ENCODE measurements around the gene RAF1.

RAF1 gene

GRCh38 chr3:12591456-12591855, 72.5 kb downstream of the RAF1 start:
- DNase-seq (ENCODE audit: low read depth), result no peak

DNA sequence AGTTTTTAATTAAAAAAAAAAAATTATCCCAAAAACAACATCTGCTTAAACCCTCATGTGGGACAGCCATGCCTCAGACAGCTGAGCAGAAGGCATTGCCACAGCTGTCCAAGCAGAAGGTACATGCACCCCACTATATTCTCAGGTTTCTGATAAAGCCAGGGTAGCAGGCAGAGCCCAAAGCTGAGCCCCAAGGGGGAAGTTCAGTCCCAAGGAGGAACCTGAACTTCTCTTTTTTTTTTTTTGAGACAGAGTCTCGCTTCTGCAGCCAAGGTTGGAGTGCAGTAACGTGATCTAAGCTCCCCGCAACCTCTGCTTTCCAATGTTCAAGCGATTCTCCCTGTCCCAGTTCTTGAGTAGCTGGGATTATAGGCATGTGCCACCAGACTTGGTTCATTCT, 73.8 kb downstream of the RAF1 start:
- no peak for DNase-seq (ENCODE audit: low read depth)

DNA sequence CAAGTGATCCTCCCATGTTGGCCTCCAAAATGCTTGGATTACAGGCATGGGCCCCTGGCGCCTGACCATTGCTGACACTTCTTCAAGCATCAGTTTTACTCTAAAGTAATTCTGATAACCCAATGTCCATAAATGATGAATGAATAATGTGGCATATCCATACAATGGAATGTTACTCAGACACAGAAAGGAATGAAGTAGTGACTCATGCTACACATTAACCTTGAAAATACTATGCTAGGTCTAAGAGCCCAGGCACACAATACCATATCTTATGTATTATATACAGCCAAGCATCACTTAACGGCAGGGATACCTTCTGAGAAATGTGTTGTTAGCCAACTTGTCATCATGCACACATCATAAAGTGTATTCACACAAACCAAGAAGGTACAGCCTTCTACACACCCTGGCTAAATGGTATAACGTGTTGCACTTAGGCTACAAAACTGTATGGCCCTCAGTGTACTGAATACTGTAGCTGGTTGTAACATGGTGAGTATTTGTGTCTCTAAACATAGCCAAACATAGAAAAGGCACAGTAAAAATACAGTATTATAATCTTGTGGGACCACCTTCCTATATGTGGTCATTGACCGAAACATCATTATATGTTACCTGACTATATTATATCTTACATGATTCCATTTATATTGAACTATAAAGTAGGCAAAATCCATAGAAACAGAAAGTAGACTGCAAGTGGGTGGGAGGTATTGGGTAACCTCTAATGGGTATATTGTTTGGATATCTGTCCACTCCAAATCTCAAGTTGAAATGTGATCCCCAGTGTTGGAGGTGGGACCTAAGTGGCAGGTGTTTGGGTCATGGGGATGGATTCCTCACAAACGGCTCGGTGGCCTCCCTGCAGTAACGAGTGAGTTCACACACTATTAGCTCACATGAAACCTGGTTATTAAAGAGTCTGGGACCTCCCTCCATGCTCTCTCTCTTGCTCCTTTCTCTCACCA, 75.6 kb downstream of the RAF1 start:
- DNase-seq (ENCODE audit: low read depth), result no peak

DNA sequence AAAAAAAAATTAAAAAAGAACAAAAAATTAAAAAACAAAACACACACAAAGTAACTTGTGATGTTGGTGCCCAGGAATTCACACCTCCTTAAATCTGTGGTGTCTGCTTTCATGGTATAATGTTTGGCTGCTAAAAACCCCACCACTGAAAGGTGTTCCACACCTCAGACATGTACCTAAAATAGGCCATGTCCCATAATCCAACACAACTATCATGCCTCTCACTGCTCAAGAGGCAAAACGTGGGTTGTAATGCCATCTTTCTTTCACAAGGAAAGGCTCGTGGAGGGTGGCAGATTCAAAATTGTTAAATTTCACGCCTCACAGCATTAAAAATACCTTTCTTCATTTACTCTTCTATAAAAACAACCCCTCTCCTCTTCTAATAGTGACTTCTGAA, 77.5 kb downstream of the RAF1 start:
- DNase-seq (ENCODE audit: low read depth), result no peak

GRCh38 chr3:12585970-12586369, 77.9 kb downstream of the RAF1 start:
- no peak for DNase-seq (ENCODE audit: low read depth)

- no peak for DNase-seq (ENCODE audit: low read depth)
Observed at GRCh38 chr3:12585181-12585580, 78.7 kb downstream of the RAF1 start.

DNA sequence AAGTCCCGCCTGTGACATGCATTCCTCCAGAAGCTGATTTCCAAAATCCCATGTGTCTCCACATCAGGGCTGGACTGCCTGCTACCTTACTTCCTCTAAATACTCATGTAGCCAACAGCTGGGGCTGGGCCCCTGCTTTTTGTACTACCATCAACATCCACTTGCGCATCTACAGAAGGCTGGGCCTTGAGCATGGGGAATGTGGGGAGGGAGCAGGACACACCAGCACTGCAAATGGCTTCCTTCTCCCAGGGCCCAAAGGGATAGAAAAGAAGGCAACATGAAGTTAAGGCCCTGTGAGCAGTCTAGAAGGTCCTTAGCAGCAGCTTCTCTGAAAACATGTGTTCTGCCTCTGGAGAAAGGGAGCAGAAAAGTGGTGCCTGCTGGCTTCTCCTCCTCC, 79.8 kb downstream of the RAF1 start:
- no peak for DNase-seq (ENCODE audit: low read depth)

GRCh38 chr3:12583280-12583679, 80.6 kb downstream of the RAF1 start:
- no peak for DNase-seq (ENCODE audit: low read depth)

DNA sequence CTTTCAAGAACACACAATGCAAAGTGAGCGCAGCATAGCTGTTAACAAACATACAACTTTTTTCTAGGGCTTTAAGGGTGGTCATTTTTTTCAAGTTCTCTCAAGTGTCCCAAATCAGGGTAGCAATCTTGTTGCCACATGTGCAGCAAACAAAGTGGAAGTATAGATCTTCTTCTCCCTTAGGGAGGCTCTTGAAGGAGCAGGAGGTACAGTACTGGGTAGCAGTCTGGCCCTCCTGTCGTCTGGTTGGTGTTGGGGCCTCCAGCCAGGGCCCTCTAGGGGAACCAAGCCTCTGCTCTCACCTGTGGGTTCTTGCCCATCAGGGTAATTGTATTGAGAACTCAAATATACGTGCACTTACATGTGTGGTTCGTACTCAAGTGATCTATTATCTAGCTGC, 81.2 kb downstream of the RAF1 start:
- no peak for DNase-seq (ENCODE audit: low read depth)

GRCh38 chr3:12579905-12580304, 84.0 kb downstream of the RAF1 start:
- DNase-seq (ENCODE audit: low read depth), result no peak

GRCh38 chr3:12579456-12579855, 84.5 kb downstream of the RAF1 start:
- DNase-seq (ENCODE audit: low read depth), result no peak

GRCh38 chr3:12578742-12579141, 85.2 kb downstream of the RAF1 start:
- no peak for DNase-seq (ENCODE audit: low read depth)

GRCh38 chr3:12577379-12577778, 86.5 kb downstream of the RAF1 start:
- no peak for DNase-seq (ENCODE audit: low read depth)

DNA sequence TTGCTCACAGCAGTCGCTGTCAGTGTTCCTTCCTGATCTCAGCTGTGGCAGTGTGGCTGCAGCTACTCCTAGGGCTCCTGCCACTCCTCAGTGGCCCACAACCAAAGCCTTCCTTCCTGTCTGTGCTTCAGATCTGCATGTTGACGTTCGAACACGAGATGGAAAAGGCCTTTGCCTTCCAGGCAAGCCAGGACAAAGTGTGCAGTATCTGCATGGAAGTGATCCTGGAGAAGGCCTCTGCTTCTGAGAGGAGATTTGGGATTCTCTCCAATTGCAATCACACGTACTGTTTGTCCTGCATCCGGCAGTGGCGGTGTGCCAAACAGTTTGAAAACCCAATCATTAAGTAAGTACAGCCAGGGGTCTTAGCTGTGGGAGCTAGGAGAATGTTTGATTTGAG, 89.3 kb downstream of the RAF1 start:
- no peak for DNase-seq (ENCODE audit: low read depth)

DNA sequence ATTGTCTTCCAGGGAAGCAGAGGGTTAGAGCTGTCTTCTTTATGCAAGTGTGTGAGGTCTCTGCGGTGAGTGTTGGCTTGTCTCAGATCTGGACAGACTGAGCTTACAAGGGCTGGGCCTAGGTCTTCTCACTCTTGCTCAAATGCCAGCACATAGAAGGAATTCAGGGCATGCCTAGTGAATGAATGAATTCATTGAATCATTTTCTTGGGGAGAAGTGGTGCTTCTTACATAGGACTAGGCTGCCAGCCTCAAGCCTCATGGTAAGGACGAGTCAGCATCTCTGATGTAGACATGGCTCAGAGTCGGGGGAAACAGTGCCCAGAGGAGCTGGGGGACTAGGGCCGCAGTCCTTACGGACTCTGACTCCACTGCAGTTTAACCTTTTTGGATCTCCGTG, 89.8 kb downstream of the RAF1 start:
- no peak for DNase-seq (ENCODE audit: low read depth)

DNA sequence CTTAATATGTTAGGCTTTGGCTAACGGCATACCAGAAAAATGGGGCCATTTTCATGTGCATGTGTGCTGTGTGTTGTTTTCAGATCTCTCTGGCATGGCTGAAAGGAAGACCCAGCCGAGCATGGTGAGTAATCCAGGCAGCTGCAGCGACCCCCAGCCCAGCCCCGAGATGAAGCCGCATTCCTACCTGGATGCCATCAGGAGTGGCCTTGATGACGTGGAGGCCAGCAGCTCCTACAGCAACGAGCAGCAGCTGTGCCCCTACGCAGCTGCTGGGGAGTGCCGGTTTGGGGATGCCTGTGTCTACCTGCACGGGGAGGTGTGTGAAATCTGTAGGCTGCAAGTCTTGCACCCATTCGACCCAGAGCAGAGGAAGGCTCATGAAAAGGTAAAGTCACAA, 91.9 kb downstream of the RAF1 start:
- no peak for DNase-seq (ENCODE audit: low read depth)

- no peak for DNase-seq (ENCODE audit: low read depth)
Observed at GRCh38 chr3:12569836-12570235, 94.1 kb downstream of the RAF1 start.

- DNase-seq (ENCODE audit: low read depth), result no peak
Observed at GRCh38 chr3:12568747-12569146, 95.2 kb downstream of the RAF1 start.

- no peak for DNase-seq (ENCODE audit: low read depth)
Observed at GRCh38 chr3:12566976-12567375, 96.9 kb downstream of the RAF1 start.

GRCh38 chr3:12562451-12562850, 101.5 kb downstream of the RAF1 start:
- no peak for DNase-seq (ENCODE audit: low read depth)

DNA sequence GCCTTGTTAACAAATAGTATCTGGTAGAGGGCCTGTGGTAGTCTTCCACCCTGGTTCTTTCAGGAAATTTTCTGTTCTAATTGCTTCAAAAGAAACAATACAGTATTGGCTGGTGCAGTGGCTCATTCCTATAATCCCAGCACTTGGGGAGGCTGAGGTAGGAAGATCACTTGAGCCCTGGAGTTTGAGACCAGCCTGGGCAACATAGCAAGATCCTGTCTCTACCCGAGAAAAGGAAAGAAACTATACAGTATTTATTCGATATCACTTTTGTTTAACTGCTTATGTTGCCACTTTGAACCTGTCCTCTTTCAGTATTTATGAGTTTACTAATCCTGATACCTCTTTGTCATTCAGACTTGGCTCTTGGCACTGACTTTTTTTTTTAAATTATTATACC, 102.5 kb downstream of the RAF1 start:
- no peak for DNase-seq (ENCODE audit: low read depth)

DNA sequence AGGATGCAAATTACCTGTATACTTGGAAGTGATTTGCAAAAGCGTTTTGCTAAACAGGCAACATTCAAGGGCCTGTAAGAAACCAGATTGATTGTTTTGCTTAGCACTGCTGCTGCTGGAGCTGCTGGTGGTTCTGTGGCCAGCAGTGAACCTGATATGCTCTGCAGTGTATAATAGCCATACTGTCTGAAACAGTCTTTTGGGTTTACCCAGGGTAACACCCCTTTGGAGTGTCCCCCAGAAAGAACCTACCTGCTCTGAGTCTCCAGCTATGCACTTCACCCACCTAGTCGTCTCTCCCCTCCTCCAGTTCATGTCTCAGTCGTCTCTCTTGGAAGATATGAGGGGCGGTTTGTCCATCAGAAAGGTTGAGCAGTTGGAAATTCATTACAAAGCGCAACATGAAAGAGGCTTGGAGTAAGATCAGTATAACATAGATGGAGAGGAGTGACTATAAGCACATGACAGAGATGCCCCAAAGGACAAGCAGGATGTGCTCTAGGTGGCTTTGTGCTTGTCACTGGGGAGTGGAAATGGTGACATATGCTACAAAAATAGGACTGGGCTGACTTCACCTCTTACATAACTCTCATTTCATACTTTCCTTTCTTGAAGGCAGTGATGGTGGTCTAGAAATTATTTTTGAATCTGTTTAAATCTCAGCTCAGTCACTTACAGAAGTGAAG, 103.3 kb downstream of the RAF1 start:
- no peak for DNase-seq (ENCODE audit: low read depth)

GRCh38 chr3:12559520-12559919, 104.4 kb downstream of the RAF1 start:
- no peak for DNase-seq (ENCODE audit: low read depth)

GRCh38 chr3:12558706-12559105, 105.2 kb downstream of the RAF1 start:
- no peak for DNase-seq (ENCODE audit: low read depth)
